NCI-H2227 treated with DMSO at 0.1 percent for 48 hours (cell line): ENCODE results near the gene COIL.
A peak's percentile ranks its signal among the peaks of the same experiment; 100 is the strongest.
"Not testable (repeated sequence)": the region's sequence is repeated elsewhere in the genome, so short reads cannot be mapped to it uniquely, and the experiment has no call there.

ENCODE experiments used
- DNase-seq: peaks from one replicate; lab custom pipeline; 2025; lab: John Stamatoyannopoulos, UW

The COIL gene

DNA sequence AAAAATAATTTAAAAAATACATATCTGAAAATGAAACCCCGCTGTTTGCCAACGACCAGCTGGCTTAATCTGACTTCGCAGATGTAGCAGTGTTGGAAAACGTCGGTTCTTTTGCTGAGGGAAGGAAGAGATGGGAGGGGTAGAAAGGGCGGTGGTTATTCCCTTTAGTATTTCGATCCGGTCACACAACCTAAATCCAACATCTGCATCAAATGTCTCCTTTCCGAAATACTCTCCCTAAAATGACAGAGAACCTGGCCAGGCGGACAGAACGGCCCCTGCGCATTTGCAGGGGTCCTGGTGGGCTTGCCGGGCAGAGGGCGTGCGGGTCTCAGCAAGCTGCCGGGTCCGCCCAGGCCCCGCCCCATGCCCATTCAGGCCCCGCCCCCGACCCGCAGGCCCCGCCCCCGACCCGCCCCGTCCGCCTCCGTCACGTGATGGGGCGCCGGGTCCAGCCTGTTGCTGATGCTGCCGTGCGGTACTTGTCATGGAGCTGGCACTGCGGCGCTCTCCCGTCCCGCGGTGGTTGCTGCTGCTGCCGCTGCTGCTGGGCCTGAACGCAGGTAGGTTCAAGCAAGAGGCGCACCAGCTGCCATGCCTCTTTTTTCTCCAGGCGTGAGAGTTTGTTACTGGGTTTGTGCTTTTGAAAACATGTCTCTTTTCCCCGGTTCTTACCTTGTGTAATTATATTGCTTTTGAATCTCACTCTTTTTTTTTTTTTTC lies 17.0 kb upstream of the COIL start, which contains the start of gene SCPEP1:
Gene SCPEP1, plus strand, starts transcription at position 459 of the 723 bp plus-strand sequence. Its CDS starts 29 bp downstream, at position 488.
- DNase-seq = peak; percentile 94

DNA sequence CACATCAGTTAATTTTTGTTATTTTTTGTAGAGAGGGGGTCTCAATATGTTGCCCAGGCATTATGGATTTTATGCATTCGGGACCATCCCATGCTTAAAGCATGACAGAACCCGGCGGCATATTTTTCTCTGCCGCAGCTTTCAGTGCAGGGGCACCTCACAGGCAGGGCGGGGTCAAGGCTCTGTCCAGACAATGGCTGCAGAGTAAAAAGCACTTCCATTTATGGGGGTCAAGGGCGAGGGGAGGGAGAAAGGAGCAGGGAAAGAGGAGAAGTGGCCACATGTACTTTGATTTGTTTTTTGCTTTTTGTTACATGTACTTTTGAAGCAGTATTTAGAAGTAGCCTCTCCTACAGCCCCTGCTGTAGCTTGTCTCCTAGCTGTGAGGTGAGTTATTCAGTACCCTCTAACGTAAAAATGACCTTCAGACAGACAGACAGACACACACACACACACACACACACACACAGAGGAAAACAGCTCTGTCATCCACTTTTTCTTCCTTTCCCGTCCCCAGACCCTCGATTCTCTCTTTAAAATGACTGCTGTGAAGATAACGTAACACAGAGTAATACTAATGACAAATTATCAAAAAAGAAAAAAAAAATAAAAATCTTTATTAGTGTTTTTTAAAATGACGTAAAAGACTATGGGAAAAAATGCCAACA lies 16.2 kb upstream of the COIL start:
- DNase-seq = no peak

DNA sequence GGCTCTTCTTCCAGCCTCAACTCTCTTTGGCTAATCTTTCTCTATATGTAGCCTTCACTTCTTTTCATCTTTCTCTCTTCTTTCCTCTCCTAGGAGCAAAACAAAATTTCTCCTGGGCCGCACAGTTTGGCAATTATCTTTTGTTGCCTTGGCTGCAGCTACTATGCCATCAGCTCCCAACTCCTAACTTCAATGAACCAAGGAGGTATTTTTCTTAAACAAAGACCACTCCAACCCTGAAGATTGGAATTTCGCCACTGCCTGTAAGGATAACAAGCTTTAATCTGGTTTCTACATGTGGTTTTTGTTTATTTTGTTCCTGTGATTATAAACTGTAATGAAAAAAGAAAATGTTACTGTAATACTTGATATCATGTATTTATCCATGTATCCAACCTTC lies 14.8 kb upstream of the COIL start:
- DNase-seq = no peak

DNA sequence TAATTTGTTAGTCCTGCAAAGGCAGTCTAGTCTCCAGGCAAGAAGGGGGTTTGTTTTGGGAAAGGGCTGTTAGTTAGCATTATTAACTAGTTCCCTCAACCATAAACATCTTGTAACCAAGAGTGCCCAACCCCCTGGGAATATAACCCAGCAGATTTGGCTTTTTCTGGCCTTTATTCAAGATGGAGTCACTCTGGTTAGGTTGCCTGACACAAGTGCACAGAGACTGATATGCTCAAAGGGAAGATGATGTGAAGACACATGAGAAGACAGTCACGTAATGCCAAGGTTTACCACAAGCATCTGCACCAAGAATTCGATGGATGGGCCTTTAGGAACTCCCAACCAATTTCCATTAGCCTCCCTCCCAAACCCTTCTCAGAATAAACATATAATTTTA lies 13.2 kb upstream of the COIL start:
- no peak for DNase-seq

DNA sequence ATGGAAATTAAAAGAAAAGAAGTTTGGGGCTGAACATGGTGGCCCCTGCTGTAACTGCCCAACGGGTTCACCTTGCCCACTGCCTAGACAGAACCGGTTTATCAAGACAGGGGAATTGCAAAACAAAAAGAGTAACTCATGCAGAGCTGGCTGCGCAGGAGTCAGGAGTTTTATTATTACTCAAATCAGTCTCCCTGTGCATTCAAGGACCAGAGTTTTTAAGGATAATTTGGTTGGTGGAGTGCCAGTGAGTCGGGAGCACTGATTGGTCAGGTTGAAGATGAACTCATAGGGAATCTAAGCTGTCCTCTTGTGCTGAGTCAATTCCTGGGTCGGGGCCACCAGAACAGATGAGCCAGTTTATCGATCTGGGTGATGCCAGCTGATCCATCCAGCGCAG lies 12.7 kb upstream of the COIL start:
- no peak for DNase-seq

DNA sequence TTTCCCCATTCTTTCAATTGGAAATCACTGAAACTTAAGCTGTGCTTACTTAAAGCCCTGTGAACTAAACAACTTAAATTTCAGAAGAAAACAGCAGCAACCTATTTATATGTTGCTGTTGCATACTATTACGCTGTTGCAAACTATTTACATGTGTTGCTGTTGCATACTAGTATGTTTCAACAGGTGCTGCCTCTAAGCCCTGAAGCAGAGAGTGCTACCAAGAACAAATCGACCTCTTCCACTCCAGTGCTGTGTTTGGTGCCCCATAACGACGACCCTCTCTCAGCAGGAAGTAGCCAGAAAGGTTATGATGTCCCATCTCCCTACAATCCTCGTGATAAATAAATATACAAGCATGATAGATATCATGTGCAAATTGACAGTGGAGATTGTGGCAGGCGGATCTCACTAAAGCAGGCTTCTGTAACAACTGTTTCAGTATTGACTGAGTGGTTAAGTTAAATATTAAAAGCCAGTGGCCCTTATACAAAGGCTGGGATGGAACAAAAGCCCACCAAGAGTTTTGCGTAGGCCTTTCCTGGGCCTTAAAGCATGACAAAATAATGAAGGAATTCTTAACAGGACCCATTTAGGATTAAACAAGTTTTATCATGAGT lies 11.4 kb upstream of the COIL start:
- no peak for DNase-seq

DNA sequence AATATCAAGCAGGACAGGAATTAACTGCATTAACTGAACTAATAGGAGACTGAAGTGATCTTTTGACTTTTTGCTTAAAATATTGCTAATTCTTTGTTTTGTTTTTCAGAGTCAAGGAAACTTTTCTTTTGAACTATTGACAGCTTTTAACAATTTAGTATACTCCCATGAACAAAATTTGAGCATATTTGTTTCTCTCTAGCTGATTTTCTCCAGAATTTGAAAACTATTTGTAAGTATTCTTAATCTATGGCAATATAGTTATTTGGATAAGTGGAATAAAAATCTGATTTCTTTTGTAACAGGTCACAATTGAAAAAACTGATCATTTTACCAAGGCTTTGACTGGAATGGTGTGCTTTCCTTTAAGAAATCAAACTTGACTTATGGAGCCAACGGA lies 10.1 kb upstream of the COIL start:
- no peak for DNase-seq

DNA sequence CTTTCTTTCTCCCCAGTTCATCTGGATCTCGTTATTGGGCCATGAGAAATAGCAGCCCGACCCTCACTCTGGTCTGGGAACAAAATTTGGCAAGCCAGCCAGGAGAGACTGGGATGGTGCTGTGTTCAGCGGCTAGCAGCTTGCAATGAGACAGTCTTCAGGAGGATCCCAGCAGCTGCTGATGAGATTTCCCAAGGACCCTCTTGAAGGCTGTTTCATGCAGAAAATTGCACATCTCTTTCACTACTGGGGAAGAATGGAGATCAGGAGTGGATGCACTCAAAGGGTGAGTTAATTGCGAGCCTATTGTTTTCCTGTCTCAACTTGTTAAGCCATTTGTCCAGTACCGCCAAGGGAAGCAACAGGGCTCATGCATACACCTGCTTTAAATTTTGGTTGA lies 5.5 kb upstream of the COIL start:
- DNase-seq = peak; percentile 38

DNA sequence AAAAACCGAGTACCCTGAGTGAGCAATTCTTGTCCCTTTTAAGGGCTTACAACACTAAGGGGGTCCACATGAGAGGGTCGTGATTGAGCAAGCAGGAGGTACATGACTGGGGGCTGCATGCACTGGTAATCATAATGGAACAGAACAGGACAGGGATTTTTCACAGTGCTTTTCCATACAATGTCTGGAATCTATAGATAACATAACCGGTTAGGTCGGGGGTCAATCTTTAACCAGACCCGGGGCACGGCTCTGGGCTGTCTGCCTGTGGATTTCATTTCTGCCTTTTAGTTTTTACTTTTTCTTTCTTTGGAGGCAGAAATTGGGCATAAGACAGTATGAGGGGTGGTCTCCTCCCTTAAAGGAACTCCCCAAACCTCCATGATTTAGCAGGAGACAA lies 4.8 kb upstream of the COIL start:
- DNase-seq = not testable (repeated sequence)

DNA sequence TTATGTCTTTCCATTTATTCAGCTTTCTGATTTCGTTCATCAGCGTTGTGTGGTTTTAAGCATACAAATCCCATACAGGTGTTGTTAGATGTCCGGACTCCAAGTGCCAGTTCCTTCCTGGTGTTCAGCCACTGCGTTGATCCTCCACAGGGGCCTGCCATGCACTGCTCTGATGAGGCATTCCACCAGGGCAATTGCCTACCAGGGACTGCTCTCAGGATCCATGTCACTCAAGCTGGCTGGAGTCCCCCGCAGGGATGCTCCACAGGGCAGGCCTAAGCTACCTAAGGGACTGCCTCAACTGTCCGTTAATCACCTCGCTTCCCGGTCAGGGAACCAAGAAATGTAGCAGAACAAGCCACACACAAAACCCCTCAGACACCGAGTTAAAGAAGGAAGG lies 4.4 kb upstream of the COIL start:
- DNase-seq = not testable (repeated sequence)

DNA sequence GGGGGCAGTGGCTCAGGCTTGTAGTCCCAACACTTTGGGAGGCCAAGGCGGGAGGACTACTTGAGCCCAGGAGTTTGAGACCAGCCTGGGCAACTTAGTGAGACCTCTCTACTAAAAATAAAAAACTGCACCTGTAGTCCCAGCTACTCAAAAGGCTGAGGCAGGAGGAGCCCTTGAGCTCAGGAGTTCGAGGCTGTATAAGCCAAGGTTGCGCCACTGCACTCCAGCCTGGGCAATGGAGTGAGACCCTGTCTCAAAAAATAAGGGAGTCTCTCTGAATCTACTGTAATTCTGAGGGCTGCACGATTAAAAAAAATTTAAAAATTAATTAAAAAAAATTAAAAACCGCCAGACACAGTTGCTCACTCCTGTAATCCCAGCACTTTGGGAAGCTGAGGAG lies 3.9 kb downstream of the COIL start:
- DNase-seq = no peak

DNA sequence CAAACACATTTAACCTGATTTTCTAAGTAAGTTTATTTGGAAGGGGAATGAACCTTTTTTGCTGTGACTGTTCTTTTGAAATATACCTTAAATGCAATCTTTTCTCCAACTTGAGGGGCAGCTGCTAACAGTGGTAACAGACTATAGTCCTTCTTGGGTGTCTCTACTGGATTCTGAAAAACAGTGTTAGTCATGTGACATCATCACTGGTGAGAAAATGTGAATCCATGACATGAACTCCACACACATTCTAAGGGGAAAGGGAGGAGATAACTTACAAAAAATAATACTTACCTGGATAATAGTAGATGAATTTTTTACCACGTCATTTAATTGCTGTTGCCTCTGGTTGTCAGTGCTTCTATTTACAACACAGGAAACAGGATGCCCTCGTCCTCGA lies 11.3 kb downstream of the COIL start:
- DNase-seq = no peak

DNA sequence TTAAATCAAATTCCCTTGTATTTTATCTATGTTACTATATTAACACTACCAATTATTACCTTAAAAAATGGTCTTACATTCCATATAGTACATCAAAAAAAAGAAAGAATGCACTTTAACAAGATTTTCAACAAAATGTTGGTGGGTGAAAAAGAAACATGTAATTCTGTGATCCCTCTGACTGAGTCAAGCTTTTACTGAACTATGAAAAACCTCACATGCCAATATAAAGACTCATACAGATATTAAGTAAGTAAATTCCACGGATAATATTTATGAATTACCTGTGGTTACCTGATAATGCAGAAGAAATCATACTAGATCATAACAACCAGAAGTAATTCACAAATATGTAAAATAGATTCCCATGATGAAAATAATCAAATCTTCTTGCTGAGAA lies 12.4 kb downstream of the COIL start:
- no peak for DNase-seq

DNA sequence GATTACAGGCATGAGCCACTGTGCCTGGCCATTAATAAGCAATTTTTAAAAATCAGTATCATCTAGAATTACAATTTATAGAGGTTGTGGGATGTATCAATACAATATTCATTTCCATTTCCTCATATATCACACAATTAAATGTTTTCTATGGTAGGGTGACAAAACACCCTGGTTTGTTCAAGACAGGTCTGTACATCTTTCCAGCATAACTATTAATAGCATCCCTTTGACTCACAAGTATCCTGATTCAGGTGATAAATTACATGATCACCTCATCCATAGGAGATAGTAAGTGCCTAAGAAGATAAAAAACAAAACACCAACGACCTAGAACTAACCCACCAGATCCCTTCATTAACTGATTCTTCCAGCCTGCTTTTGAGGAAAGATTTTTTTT lies 13.1 kb downstream of the COIL start:
- DNase-seq = no peak

DNA sequence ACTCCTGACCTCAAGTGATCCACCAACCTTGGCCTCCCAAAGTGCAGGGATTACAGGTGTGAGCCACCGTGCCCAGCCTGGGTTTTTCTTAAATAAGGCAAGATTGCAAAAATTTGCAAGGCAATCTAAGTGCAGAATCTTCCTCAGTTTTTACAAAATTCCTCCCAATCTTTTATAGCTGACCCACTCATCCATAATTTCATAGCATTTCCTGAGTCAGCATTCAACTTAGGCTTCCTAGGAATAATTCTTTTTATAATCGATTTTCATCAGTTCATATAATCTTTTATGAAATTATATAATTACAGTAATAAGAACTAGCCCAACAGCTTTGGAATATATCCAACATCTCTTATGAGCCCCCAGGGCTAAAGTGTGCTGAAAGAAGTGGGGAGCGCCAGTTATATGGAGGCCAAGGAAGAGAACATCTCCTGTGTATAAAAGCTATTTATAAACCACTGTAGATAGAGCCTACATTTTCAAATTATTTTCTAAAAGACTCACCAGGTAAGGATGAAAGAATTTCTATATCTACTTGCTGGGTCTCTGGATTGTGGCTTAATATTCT lies 14.8 kb downstream of the COIL start:
- DNase-seq = no peak

DNA sequence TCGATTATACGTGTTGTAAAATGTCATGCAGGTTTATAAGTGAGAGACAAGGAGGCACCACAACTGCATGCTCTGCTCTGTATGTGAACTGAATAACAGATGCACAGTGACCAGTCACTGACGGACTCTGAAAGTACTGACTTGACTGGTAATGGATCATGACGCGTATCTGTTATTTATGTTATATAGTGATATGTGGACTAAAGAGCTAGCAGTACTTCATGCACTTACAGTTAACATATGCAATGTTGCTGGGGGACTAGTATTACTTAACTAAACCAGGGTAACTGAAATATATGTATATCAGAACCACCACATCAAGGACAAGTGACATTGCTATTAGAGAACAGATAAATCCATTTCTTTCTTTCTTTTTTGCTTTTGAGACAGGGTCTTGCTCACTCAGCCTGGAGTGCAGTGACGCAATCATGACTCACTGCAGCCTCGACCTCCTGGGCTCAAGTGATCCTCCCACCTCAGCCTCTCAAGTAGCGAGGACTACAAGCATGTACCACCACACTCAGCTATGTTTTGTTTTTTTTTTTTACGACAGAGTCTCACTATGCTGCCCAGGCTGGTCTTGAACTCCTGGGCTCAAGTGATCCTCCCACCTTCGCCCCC lies 17.2 kb downstream of the COIL start:
- DNase-seq = no peak

DNA sequence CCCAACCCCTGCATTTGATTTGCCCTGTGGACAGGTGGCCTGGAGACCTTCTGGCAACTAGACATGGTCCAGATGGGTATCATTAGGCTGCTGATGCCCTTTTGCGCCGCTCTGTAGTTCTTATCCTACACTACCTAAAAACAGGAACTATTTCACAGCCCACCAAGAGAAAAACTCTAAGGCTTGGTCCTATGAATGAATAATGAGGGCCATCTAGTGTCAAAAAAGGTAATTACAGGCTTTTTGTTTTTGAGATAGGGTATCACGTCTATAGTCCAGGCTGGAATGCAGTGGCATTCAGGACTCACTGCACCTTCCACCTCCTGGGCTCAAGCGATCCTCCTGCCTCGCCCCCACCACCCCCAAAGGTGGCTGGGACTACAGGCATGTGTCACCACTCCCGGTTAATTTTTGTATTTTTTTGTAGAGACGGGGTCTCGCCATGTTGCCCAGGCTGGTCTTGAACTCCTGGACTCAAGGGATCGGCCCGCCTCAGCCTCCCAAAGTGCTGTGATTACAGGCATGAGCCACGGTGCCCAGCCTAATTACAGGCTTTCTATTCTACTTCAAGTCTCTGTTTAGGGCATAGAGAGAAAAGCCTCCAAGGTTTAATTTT lies 20.9 kb downstream of the COIL start:
- peak; percentile 53 for DNase-seq

DNA sequence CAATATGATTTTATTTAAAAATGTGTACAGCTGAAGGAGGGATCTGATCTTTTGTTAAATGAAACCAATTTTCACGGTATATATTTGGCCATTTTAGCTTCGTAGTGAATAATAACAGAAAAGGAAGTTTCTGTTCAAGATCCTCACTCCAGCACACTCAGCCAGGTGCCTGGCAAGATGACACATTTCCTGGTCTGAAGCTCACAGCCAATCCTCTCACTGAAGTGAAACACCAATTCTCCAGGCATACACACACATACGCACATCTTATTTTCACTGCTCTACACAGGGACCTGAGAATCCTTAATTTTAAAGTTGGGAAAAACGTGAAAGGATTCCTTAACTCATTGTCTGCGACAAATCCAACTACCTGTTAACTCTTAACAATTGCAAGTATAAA lies 22.6 kb downstream of the COIL start:
- DNase-seq = not testable (repeated sequence)

DNA sequence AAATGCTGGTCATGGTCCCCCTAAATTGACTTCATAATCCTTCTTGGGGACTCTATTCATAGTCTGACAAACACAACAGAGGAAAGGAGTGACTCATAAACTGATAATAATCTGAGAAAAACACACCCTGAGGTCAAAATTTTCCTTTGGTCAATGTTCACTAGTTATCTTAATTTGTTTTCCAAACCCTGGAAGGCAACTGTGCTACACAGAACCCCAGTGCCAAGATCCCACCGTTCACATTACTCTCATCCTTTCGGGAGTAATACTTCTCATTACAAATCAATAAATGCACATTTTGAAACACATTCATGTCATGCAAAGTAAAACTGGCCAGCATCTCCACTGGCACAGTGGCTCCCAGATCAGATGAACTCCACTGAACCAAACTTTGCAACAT lies 23.2 kb downstream of the COIL start:
- no peak for DNase-seq

DNA sequence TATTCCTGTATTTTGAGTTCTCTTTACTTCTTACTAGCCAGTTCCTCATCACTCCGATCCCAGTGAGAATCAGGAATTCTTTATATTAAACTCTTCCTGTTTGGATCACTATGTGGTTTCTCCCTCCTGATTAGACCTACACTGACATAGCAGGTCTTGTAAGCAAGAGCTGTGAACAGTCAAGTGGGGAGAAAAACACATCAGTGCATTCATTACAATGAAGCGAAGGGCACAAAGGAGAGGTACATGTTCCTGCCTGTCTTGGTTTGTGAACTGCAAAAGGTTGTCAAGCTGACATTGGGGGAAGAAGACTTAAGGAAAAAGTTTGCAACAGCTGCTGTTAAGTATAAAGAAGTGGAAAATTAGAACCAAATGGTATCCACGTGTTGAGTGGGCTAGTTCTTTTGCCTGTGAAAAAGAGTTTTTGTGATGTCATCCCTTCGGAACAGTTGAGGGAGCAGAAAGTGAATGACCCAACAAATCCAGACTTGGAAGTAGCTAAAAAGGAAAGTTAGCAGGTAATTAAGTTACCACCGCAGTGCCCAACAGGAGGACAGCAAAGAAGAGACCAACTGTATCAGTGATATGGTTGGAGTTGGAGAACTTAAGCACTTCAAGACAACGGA lies 24.0 kb downstream of the COIL start:
- DNase-seq = no peak

DNA sequence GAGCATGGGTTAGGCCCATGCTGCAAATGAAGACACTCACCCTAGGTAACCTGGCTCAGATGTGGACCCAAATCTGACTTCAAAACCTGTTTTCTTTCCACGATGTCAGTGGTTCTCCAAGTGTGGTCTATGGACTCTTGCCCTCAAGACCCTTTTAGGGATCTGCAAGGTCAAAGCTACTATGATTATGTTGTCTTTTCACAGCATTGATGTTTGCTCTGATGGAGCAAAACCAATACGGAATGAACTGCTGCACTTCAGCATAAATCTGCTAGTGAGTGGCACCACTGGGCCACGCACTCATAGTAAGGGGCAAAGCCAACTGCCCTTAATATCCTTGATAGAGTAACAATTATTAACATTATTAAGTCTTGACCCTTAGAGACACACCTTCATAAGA lies 25.4 kb downstream of the COIL start:
- DNase-seq = no peak

DNA sequence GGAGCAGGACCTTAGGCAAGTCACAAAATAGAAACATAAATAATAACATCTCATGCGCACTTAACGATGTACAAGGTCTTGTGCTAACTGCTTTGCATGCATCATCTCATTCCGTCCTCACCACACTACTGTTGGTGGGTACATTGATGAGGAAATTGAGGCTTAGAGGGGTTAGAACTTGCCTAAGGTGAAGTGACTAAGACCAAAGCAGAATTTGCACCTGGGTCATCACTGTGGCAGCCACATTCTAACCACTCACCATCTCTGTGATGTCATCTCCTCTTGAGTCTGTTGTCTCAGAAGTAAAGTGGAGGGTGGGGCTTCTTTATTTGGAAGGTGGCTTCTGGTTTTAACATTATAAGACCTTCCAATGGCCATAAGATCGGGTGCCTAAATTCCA lies 26.6 kb downstream of the COIL start:
- DNase-seq = no peak
